Ectodermal cell (in vitro differentiated cells): ENCODE results near the gene LPP.

Source experiments
- H3K27ac ChIP-seq: 2 replicates; pipeline ENCODE4 v1.7.0; 2013; ENCODE audit warnings: mild to moderate bottlenecking, low read depth, low read length; ENCODE audit not compliant: insufficient read depth, poor library complexity, severe bottlenecking
- H3K27me3 ChIP-seq: 2 replicates; pipeline ENCODE4 v1.7.0; 2013; ENCODE audit warnings: mild to moderate bottlenecking, low read length; ENCODE audit not compliant: insufficient read depth, control insufficient read depth, poor library complexity, severe bottlenecking
- H3K36me3 ChIP-seq: one replicate; pipeline ENCODE4 v1.7.0; 2013; ENCODE audit warnings: low read length; ENCODE audit not compliant: control insufficient read depth, insufficient read depth
- H3K4me1 ChIP-seq: one replicate; pipeline ENCODE4 v1.7.0; 2013; ENCODE audit warnings: low read length; ENCODE audit not compliant: control insufficient read depth, insufficient read depth
- H3K4me3 ChIP-seq: 2 replicates; pipeline ENCODE4 v1.7.0; 2013; ENCODE audit warnings: low read depth, low read length, control low read depth; ENCODE audit not compliant: insufficient read depth
- H3K9me3 ChIP-seq: 2 replicates; pipeline ENCODE4 v1.7.0; 2013; ENCODE audit warnings: mild to moderate bottlenecking, low read length, moderate library complexity; ENCODE audit not compliant: control insufficient read depth
- WGBS, 2 experiments: methylation state at CpG; one replicate each; pipeline ENCODE4 v1.1.7; 2013; ENCODE audit warnings: missing lambda C conversion rate in 2 of 2; 5-methylcytosine and 5-hydroxymethylcytosine counted together

LPP gene

GRCh38 chr3:188524052-188524451 lies 370.1 kb downstream of the LPP start:
- Histone ChIP-seq H3K4me3 (no peak overlapping the region), H3K4me1 (no peaks in the 10 kb centered on the region), H3K27ac (no peak overlapping the region), H3K36me3 (no peaks in the 10 kb centered on the region), H3K27me3 (no peaks in the 10 kb centered on the region), H3K9me3 (no peaks in the 10 kb centered on the region)
- 50 to 58% methylated on average over 2 to 3 of the region's 3 CpGs for WGBS, 2 experiments

- Histone ChIP-seq H3K27ac (no peak overlapping the region), H3K4me1 (no peaks in the 10 kb centered on the region), H3K9me3 (no peaks in the 10 kb centered on the region), H3K36me3 (no peaks in the 10 kb centered on the region), H3K4me3 (no peak overlapping the region), H3K27me3 (no peaks in the 10 kb centered on the region)
- WGBS, 2 experiments = 89 to 97% methylated on average over 5 of the region's 5 CpGs
These were observed 372.1 kb downstream of the LPP start for GRCh38 chr3:188526057-188526456.

GRCh38 chr3:188527389-188527788 lies 373.4 kb downstream of the LPP start:
- H3K4me3 ChIP-seq = no peak overlapping the region
- 99 to 100% methylated on average over 2 of the region's 2 CpGs for WGBS, 2 experiments
- H3K4me1 ChIP-seq = no peaks in the 10 kb centered on the region
- no peaks in the 10 kb centered on the region for H3K9me3 ChIP-seq
- H3K36me3 ChIP-seq = no peaks in the 10 kb centered on the region
- no peak overlapping the region for H3K27ac ChIP-seq
- H3K27me3 ChIP-seq = no peaks in the 10 kb centered on the region

- Histone ChIP-seq H3K9me3 (no peaks in the 10 kb centered on the region), H3K27ac (no peak overlapping the region), H3K36me3 (no peaks in the 10 kb centered on the region), H3K27me3 (no peaks in the 10 kb centered on the region), H3K4me1 (no peaks in the 10 kb centered on the region), H3K4me3 (no peak overlapping the region)
- WGBS, 2 experiments = 94 to 99% methylated on average over 3 of the region's 3 CpGs
These were observed 374.4 kb downstream of the LPP start for GRCh38 chr3:188528396-188528795.

- WGBS, 2 experiments = 88 to 91% methylated on average over 1 to 3 of the region's 3 CpGs
- Histone ChIP-seq H3K27me3 (no peaks in the 10 kb centered on the region), H3K4me3 (no peak overlapping the region), H3K27ac (no peak overlapping the region), H3K9me3 (no peaks in the 10 kb centered on the region), H3K4me1 (no peaks in the 10 kb centered on the region), H3K36me3 (no peaks in the 10 kb centered on the region)
These were observed 375.3 kb downstream of the LPP start for GRCh38 chr3:188529228-188529627.

GRCh38 chr3:188530226-188530625 lies 376.3 kb downstream of the LPP start:
- H3K9me3 ChIP-seq = no peaks in the 10 kb centered on the region
- H3K27ac ChIP-seq = no peak overlapping the region
- 71 to 94% methylated on average over 1 of the region's 2 CpGs for WGBS, 2 experiments
- no peak overlapping the region for H3K4me3 ChIP-seq
- no peaks in the 10 kb centered on the region for H3K27me3 ChIP-seq
- H3K36me3 ChIP-seq = no peaks in the 10 kb centered on the region
- no peaks in the 10 kb centered on the region for H3K4me1 ChIP-seq

- Histone ChIP-seq H3K27ac (no peak overlapping the region), H3K36me3 (no peaks in the 10 kb centered on the region), H3K9me3 (no peaks in the 10 kb centered on the region), H3K27me3 (no peaks in the 10 kb centered on the region), H3K4me3 (no peak overlapping the region), H3K4me1 (no peaks in the 10 kb centered on the region)
These were observed 377.3 kb downstream of the LPP start for GRCh38 chr3:188531210-188531609.

- Histone ChIP-seq H3K27me3 (no peaks in the 10 kb centered on the region), H3K36me3 (no peaks in the 10 kb centered on the region), H3K27ac (no peak overlapping the region), H3K9me3 (no peaks in the 10 kb centered on the region), H3K4me3 (no peak overlapping the region), H3K4me1 (no peaks in the 10 kb centered on the region)
- WGBS, 2 experiments = 100% methylated on average over 1 of the region's 1 CpG; no CpG with 5 or more reads in 1 of the 2 experiments
These were observed 379.2 kb downstream of the LPP start for GRCh38 chr3:188533172-188533571.

GRCh38 chr3:188533612-188534357 lies 379.8 kb downstream of the LPP start:
- H3K27ac ChIP-seq = no peak overlapping the region
- no peaks in the 10 kb centered on the region for H3K27me3 ChIP-seq
- no peak overlapping the region for H3K4me3 ChIP-seq
- 94 to 99% methylated on average over 3 to 4 of the region's 4 CpGs for WGBS, 2 experiments
- no peaks in the 10 kb centered on the region for H3K36me3 ChIP-seq
- no peaks in the 10 kb centered on the region for H3K9me3 ChIP-seq
- no peaks in the 10 kb centered on the region for H3K4me1 ChIP-seq

- H3K4me3 ChIP-seq = no peak overlapping the region
- no peak overlapping the region for H3K27ac ChIP-seq
- WGBS, 2 experiments = no CpG with 5 or more reads among the region's 1 CpG
- no peaks in the 10 kb centered on the region for H3K4me1 ChIP-seq
- no peaks in the 10 kb centered on the region for H3K9me3 ChIP-seq
- no peaks in the 10 kb centered on the region for H3K36me3 ChIP-seq
- H3K27me3 ChIP-seq = no peaks in the 10 kb centered on the region
These were observed 380.7 kb downstream of the LPP start for GRCh38 chr3:188534633-188535032.

GRCh38 chr3:188537606-188538005 lies 383.6 kb downstream of the LPP start:
- Histone ChIP-seq H3K36me3 (no peaks in the 10 kb centered on the region), H3K27ac (no peak overlapping the region), H3K4me1 (no peaks in the 10 kb centered on the region), H3K9me3 (no peaks in the 10 kb centered on the region), H3K27me3 (no peaks in the 10 kb centered on the region), H3K4me3 (no peak overlapping the region)
- 96 to 98% methylated on average over 3 of the region's 3 CpGs for WGBS, 2 experiments
